Measurements from ENCODE around the gene KATNB1.

DNA sequence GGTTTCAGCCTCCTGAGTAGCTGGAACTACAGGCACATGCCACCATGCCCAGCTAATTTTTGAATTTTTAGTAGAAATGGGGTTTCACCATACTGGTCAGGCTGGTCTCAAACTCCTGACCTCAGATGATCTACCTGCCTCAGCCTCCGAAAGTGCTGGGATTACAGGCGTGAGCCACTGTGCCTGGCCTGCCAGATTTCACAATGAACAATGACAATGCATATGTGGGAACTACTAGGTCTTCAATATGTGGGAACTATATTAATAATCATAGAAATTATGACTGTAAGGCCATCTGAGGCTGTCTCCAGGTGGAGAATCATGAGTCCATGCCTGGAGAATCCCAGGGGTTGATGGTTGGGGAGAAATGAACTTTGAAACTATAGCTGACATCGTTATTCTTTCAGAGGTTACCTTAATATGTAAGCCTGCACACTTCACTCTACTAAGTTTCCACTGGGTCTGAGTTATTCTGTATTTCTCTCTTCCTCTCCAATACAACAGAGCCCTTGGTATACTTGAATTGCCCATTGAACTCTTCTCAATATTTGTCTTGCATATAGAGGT is 48.1 kb upstream of the KATNB1 start:
- TF ChIP-seq, protein P1, sequence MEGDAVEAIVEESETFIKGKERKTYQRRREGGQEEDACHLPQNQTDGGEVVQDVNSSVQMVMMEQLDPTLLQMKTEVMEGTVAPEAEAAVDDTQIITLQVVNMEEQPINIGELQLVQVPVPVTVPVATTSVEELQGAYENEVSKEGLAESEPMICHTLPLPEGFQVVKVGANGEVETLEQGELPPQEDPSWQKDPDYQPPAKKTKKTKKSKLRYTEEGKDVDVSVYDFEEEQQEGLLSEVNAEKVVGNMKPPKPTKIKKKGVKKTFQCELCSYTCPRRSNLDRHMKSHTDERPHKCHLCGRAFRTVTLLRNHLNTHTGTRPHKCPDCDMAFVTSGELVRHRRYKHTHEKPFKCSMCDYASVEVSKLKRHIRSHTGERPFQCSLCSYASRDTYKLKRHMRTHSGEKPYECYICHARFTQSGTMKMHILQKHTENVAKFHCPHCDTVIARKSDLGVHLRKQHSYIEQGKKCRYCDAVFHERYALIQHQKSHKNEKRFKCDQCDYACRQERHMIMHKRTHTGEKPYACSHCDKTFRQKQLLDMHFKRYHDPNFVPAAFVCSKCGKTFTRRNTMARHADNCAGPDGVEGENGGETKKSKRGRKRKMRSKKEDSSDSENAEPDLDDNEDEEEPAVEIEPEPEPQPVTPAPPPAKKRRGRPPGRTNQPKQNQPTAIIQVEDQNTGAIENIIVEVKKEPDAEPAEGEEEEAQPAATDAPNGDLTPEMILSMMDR (IDR thresholded peaks at IDR 0.05), result no peak
- TF ChIP-seq EZH2 (IDR thresholded peaks at IDR 0.05) (no peak), EZH2phosphoT487 (IDR thresholded peaks at IDR 0.05) (no peak)

All from neural progenitor cell (in vitro differentiated cells).